Osteoblast (primary cell): ENCODE data around the gene KLHDC10. TPM values are rescaled to one million over a fixed set of nuclear protein-coding genes. Genes with fewer than 3 reads are reported as not detected.

ENCODE experiments used
- DNase-seq: peaks from one replicate; pipeline ENCODE4 v3.0.0; 2011; ENCODE audit warnings: low spot score, mixed read lengths; ENCODE audit not compliant: insufficient read length; ENCODE audit errors: missing footprints
- H2AFZ ChIP-seq: 2 replicates; pipeline ENCODE4 v1.6.0; 2011; ENCODE audit warnings: mild to moderate bottlenecking, low read length
- H3K27ac ChIP-seq: 2 replicates; pipeline ENCODE4 v1.5.1; 2011; ENCODE audit warnings: mild to moderate bottlenecking, low read depth, low read length, moderate library complexity
- H3K27me3 ChIP-seq: 2 replicates; pipeline ENCODE4 v1.6.0; 2012; ENCODE audit warnings: mild to moderate bottlenecking, control low read depth, inconsistent platforms, low read length, moderate library complexity; ENCODE audit not compliant: insufficient read depth
- H3K36me3 ChIP-seq: 2 replicates; pipeline ENCODE4 v1.5.1; 2011; ENCODE audit warnings: mild to moderate bottlenecking, low read length, control low read depth, moderate library complexity; ENCODE audit not compliant: insufficient read depth
- H3K4me1 ChIP-seq: 2 replicates; pipeline ENCODE4 v1.5.1; 2011; ENCODE audit warnings: mild to moderate bottlenecking, low read length, control low read depth, moderate library complexity; ENCODE audit not compliant: insufficient read depth
- H3K4me2 ChIP-seq: 2 replicates; pipeline ENCODE4 v1.6.0; 2011; ENCODE audit warnings: mild to moderate bottlenecking, low read length; ENCODE audit not compliant: insufficient read depth
- H3K4me3 ChIP-seq: fragments of 200-600 bp; sonication (generic); 3 replicates; pipeline ENCODE4 v1.5.1; 2012; ENCODE audit warnings: mild to moderate bottlenecking, low read length, inconsistent platforms; ENCODE audit not compliant: insufficient read depth
- H3K79me2 ChIP-seq: 2 replicates; pipeline ENCODE4 v1.6.0; 2012; ENCODE audit warnings: mild to moderate bottlenecking, low read length, control low read depth, inconsistent platforms; ENCODE audit not compliant: insufficient read depth
- H3K9me3 ChIP-seq: 2 replicates; pipeline ENCODE4 v1.5.1; 2011; ENCODE audit warnings: low read depth, low read length, control low read depth
- H4K20me1 ChIP-seq: 2 replicates; pipeline ENCODE4 v1.6.0; 2012; ENCODE audit warnings: mild to moderate bottlenecking, low read length, control low read depth; ENCODE audit not compliant: insufficient read depth
- total RNA-seq: library from RNA; depleted of rRNA; stranded (reverse); fragments of >200 nt; gene quantifications from 2 replicates; pipeline ENCODE4 v1.2.3, GENCODE V29; 2012
- TF ChIP-seq, protein P1 (sequence below): IDR thresholded peaks from 2 replicates; pipeline ENCODE4 v1.5.1; 2011; ENCODE audit warnings: mild to moderate bottlenecking, low read depth, low read length, moderate library complexity; ENCODE audit errors: extremely low read depth

KLHDC10 gene
- total RNA-seq, 1 donor: 32.6 TPM

DNA sequence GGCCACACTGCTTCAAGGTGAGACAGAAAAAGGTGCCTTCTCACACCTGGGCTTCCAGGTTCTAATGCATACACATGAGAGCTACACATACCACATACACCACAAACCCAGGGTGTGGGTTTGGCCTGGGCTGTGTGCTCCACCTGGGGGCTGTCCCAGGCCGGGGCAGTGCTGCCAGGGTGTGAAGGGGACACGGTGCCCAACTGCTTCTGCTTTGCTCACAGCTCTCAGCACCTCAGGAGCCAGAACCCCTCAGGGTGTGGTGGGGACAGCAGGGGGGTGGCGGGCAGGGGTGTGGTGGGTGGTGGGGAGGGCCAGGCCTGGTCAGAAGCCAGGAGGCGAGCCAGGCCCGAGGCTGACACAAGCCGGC lies 83.8 kb downstream of the KLHDC10 start:
- no peaks in the 10 kb centered on the region for H3K79me2 ChIP-seq
- H3K4me1 ChIP-seq: peaks cover 19% of the 10 kb centered on the region
- H3K36me3 ChIP-seq: peaks cover 7% of the 10 kb centered on the region
- no peaks in the 10 kb centered on the region for H3K27me3 ChIP-seq
- H3K4me2 ChIP-seq: no peak overlapping the region
- no peak overlapping the region for H3K4me3 ChIP-seq
- TF ChIP-seq, protein P1, sequence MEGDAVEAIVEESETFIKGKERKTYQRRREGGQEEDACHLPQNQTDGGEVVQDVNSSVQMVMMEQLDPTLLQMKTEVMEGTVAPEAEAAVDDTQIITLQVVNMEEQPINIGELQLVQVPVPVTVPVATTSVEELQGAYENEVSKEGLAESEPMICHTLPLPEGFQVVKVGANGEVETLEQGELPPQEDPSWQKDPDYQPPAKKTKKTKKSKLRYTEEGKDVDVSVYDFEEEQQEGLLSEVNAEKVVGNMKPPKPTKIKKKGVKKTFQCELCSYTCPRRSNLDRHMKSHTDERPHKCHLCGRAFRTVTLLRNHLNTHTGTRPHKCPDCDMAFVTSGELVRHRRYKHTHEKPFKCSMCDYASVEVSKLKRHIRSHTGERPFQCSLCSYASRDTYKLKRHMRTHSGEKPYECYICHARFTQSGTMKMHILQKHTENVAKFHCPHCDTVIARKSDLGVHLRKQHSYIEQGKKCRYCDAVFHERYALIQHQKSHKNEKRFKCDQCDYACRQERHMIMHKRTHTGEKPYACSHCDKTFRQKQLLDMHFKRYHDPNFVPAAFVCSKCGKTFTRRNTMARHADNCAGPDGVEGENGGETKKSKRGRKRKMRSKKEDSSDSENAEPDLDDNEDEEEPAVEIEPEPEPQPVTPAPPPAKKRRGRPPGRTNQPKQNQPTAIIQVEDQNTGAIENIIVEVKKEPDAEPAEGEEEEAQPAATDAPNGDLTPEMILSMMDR: no peak
- no peak overlapping the region for H2AFZ ChIP-seq
- H3K9me3 ChIP-seq: peaks cover 3% of the 10 kb centered on the region
- H3K27ac ChIP-seq: no peak overlapping the region
- no peaks in the 10 kb centered on the region for H4K20me1 ChIP-seq
- peak; percentile 48 for DNase-seq

DNA sequence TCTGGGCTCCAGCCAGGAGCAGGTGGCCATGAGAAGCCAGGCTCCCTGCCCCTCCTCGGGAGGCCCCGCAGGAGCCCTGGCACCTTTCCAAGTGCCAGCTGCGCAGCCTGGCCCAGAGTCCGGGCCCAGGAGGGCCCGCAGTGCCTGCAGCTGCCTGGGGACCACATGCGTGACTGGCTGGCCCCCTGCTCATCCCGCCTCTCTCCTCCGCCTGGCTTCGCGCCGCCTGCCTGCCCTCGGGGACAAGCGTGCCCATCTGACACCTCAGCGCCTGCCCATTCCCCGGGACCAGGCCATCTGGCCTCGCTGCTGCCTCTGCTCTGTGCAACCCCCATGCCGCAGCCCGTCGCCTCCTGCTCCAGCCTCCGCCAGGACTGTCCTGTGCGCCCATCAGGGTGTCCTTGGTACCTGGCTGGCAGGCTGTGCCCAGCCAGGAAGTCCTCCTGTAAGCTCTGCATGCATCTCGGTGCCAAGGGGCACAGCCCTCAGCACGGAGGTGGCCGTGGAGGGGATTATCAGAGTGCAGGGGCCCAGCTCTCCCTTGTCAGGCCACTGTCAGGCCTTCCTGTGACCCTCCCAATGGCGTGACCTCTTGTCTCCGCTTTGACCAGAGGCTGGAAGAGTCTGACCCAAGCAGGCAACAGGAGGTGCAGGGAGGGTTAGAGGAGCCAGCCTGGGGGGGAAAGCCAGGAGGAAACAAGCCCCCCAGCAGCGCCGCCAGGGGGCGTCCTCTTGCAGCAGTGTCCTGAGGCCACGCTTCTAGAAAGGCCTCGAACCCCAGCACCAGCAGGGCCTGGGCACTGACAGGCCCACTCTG lies 84.4 kb downstream of the KLHDC10 start:
- Histone ChIP-seq H4K20me1 (no peaks in the 10 kb centered on the region), H3K9me3 (peaks cover 3% of the 10 kb centered on the region), H3K27me3 (no peaks in the 10 kb centered on the region), H3K36me3 (peaks cover 8% of the 10 kb centered on the region), H3K27ac (no peak overlapping the region), H3K4me2 (no peak overlapping the region), H2AFZ (no peak overlapping the region), H3K79me2 (no peaks in the 10 kb centered on the region), H3K4me1 (peaks cover 19% of the 10 kb centered on the region), H3K4me3 (no peak overlapping the region)
- DNase-seq: peak; percentile 36
- TF ChIP-seq, protein P1: no peak

DNA sequence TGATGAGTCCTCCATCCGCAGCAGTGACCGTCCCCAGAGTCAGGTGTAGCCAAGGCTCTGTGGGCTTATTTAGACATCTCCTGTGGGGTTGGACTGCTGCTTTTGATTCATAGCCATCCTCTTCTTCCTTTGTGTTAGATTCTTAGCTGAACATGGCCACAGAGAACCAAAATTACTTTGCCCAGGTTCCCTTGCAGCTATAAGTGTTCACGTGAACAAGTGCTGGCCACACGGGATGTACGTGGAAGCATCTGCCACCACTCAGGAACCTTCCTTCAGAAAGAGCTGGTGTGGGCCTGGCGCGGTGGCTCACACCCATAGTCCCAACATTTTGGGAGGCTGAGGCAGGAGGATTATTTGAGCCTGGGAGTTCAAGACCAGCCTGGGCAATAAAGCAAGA lies 85.8 kb downstream of the KLHDC10 start:
- no peak overlapping the region for H2AFZ ChIP-seq
- H3K9me3 ChIP-seq: peaks cover 3% of the 10 kb centered on the region
- H3K4me1 ChIP-seq: peaks cover 19% of the 10 kb centered on the region
- no peaks in the 10 kb centered on the region for H3K79me2 ChIP-seq
- no peak overlapping the region for H3K4me2 ChIP-seq
- DNase-seq: peak; percentile 77
- no peaks in the 10 kb centered on the region for H4K20me1 ChIP-seq
- H3K27me3 ChIP-seq: no peaks in the 10 kb centered on the region
- no peak overlapping the region for H3K4me3 ChIP-seq
- TF ChIP-seq, protein P1: no peak
- peaks cover 19% of the 10 kb centered on the region for H3K36me3 ChIP-seq
- no peak overlapping the region for H3K27ac ChIP-seq

GRCh38 chr7:130157700-130158099 lies 87.4 kb downstream of the KLHDC10 start:
- Histone ChIP-seq H3K27ac (no peak overlapping the region), H3K4me2 (no peak overlapping the region), H3K36me3 (peaks cover 25% of the 10 kb centered on the region), H3K4me3 (no peak overlapping the region), H2AFZ (no peak overlapping the region), H3K79me2 (no peaks in the 10 kb centered on the region), H3K9me3 (peaks cover 3% of the 10 kb centered on the region), H4K20me1 (no peaks in the 10 kb centered on the region), H3K4me1 (peaks cover 15% of the 10 kb centered on the region), H3K27me3 (no peaks in the 10 kb centered on the region)
- peak; percentile 46 for DNase-seq
- TF ChIP-seq, protein P1: no peak
